Activated CD8-positive, alpha-beta memory T cell treated with anti-CD3 and anti-CD28 coated beads, Interleukin-2, amount 10 ng/mL, durations not matched to agents 7 days and 5 days (primary cell): ENCODE data around the gene LDLRAD4. TPM values are rescaled to one million over a fixed set of nuclear protein-coding genes. Genes with fewer than 3 reads are reported as not detected.

Experiments used
- ATAC-seq: fragments of 150-1000 bp; cut with Tn5 transposase; one replicate; pipeline ENCODE4 v1.10.0; 2021; ENCODE audit warnings: moderate library complexity
- CTCF ChIA-PET: fragments of 350-600 bp; sonication (Branson Sonifier 250); formaldehyde crosslinking; loops from one replicate; lab custom pipeline; 2021; ENCODE audit warnings: antibody characterized with exemption; lab: Charles Lee
- DNase-seq: peaks from one replicate; pipeline ENCODE4 v3.0.0-alpha.2; 2020
- H3K27ac Mint-ChIP-seq: one replicate; pipeline ENCODE4 v1.8.0; 2021; ENCODE audit warnings: mild to moderate bottlenecking, mixed read lengths
- H3K27me3 Mint-ChIP-seq: one replicate; pipeline ENCODE4 v1.8.0; 2021; ENCODE audit warnings: mixed read lengths
- H3K36me3 Mint-ChIP-seq: one replicate; pipeline ENCODE4 v1.8.0; 2021; ENCODE audit warnings: mild to moderate bottlenecking, mixed read lengths
- H3K4me1 Mint-ChIP-seq: one replicate; pipeline ENCODE4 v1.8.0; 2021; ENCODE audit warnings: mixed read lengths
- H3K4me3 Mint-ChIP-seq: one replicate; pipeline ENCODE4 v1.8.0; 2021; ENCODE audit warnings: mild to moderate bottlenecking, moderate library complexity, mixed read lengths
- H3K9me3 Mint-ChIP-seq: one replicate; pipeline ENCODE4 v1.8.0; 2022; ENCODE audit warnings: low read depth, mixed read lengths
- total RNA-seq, 2 experiments: library from RNA; stranded (reverse); gene quantifications; one replicate each; pipeline ENCODE4 v1.2.3, GENCODE V29; 2021

Gene LDLRAD4
- total RNA-seq, 2 experiments from 2014 or later, result 33.9 to 44.5 TPM

DNA sequence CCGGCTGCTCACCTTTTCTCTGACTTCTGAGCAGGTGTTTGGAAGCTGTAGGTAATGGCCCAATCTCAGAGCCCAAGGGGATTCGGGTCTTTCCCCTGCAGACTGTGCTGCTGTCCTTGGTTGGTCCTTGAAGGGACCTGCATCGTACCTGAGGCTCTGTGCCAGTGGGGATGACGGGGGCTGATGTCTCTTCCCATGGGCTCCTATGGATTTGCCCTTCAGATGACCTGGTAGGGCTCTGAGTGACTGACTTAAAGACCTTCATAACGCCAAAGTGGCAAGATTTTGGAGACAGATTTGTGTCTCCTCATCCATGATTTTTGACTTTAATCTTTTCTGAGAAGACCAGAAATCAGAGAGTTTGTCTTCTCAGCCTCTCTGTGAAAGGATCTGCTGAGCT lies 341.7 kb downstream of the LDLRAD4 start:
- peaks cover 50% of the 10 kb centered on the region for H3K4me1 Mint-ChIP-seq
- DNase-seq (peak; percentile 34), ATAC-seq (no peak)
- H3K9me3 Mint-ChIP-seq, result no peaks in the 10 kb centered on the region
- no peak overlapping the region for H3K4me3 Mint-ChIP-seq
- H3K36me3 Mint-ChIP-seq, result no peaks in the 10 kb centered on the region
- H3K27ac Mint-ChIP-seq, result no peak overlapping the region
- H3K27me3 Mint-ChIP-seq, result no peaks in the 10 kb centered on the region
- CTCF ChIA-PET, result interaction anchor here (0.9 to 9.2 kb wide), 4 partner anchors 9 to 70 kb away, joined by 4 to 122 read pairs (median 46); no protein-coding TSS in a partner anchor

- Mint-ChIP-seq H3K27ac (peak overlapping the region; percentile 94), H3K27me3 (no peaks in the 10 kb centered on the region), H3K4me3 (peak overlapping the region; percentile 52), H3K9me3 (no peaks in the 10 kb centered on the region), H3K36me3 (no peaks in the 10 kb centered on the region), H3K4me1 (peaks cover 68% of the 10 kb centered on the region)
- CTCF ChIA-PET, result interaction anchor here (1.2 to 9.2 kb wide), 6 partner anchors 15 to 346 kb away, joined by 3 to 122 read pairs (median 10); no protein-coding TSS in a partner anchor
- peak; percentile 64 for ATAC-seq
- peak; percentile 81 for DNase-seq
Observed at GRCh38 chr18:13562494-13563029, 344.0 kb downstream of the LDLRAD4 start.

DNA sequence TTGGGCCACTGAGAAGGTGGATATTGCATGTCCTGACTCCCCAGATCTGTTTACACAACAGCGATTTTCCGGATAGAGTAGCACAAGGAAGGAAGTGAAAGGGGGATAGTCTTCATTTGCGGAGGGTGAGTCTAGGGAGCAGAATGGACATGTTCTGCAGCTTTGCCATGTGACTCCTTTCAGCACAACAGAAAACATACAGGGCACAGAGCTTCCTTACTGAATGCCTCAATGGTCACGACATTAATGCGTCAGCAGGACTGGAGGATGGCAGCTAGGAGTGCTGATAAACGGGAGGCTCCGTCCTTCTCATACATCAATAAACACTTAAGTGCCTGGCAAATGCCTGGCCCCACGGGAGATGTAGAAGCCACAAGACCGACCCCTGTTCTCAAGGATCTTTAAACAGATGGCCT lies 344.8 kb downstream of the LDLRAD4 start:
- CTCF ChIA-PET, result interaction anchor here (1.2 to 9.2 kb wide), 6 partner anchors 14 to 347 kb away, joined by 3 to 122 read pairs (median 10); no protein-coding TSS in a partner anchor
- DNase-seq, result no peak
- no peak for ATAC-seq
- peak overlapping the region; percentile 94 for H3K27ac Mint-ChIP-seq
- H3K4me1 Mint-ChIP-seq, result peaks cover 72% of the 10 kb centered on the region
- no peaks in the 10 kb centered on the region for H3K27me3 Mint-ChIP-seq
- no peaks in the 10 kb centered on the region for H3K36me3 Mint-ChIP-seq
- H3K4me3 Mint-ChIP-seq, result no peak overlapping the region
- H3K9me3 Mint-ChIP-seq, result no peaks in the 10 kb centered on the region

DNA sequence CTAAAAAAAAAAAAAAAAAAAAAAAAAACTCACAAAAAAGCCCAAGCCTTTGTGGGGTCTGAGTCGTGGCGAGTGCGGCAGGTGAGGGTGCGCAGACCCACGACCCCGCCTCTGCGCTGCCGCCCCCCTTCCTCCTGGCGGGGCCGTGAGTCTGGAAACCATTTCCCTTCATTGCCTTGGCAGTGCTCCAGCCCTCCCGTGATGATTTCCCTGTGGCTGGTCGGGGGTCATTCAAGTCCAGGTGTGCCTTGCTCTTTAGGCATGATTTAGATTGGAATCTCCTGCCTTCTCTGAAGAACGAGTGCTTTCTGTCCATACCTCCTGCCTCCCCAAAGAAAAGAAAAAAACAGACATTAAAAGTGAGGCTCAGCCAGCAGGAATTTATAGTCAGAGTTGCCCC lies 346.0 kb downstream of the LDLRAD4 start:
- H3K27me3 Mint-ChIP-seq, result no peaks in the 10 kb centered on the region
- H3K27ac Mint-ChIP-seq, result peak overlapping the region; percentile 73
- no peaks in the 10 kb centered on the region for H3K36me3 Mint-ChIP-seq
- H3K4me1 Mint-ChIP-seq, result peaks cover 75% of the 10 kb centered on the region
- H3K9me3 Mint-ChIP-seq, result no peaks in the 10 kb centered on the region
- no peak for DNase-seq
- ATAC-seq, result no peak
- H3K4me3 Mint-ChIP-seq, result no peak overlapping the region
- CTCF ChIA-PET, result no interaction called here

- Mint-ChIP-seq H3K27me3 (no peaks in the 10 kb centered on the region), H3K36me3 (no peaks in the 10 kb centered on the region), H3K4me1 (peaks cover 78% of the 10 kb centered on the region), H3K27ac (no peak overlapping the region), H3K4me3 (no peak overlapping the region), H3K9me3 (no peaks in the 10 kb centered on the region)
- no peak for ATAC-seq
- DNase-seq, result no peak
- CTCF ChIA-PET, result interaction anchor here (7.3 kb wide), 1 partner anchor 49 kb away, joined by 68 read pairs; no protein-coding TSS in a partner anchor
Observed at GRCh38 chr18:13565228-13565627, 346.7 kb downstream of the LDLRAD4 start.

- Mint-ChIP-seq H3K4me3 (peak overlapping the region; percentile 67), H3K27me3 (no peaks in the 10 kb centered on the region), H3K36me3 (no peaks in the 10 kb centered on the region), H3K9me3 (no peaks in the 10 kb centered on the region), H3K27ac (peak overlapping the region; percentile 99), H3K4me1 (peaks cover 84% of the 10 kb centered on the region)
- CTCF ChIA-PET, result interaction anchor here (1.1 to 7.3 kb wide), 8 partner anchors 9 to 66 kb away, joined by 3 to 68 read pairs (median 8); no protein-coding TSS in a partner anchor
- ATAC-seq, result peak; percentile 58
- peak; percentile 81 for DNase-seq
Observed at GRCh38 chr18:13566941-13567746, 348.6 kb downstream of the LDLRAD4 start.

DNA sequence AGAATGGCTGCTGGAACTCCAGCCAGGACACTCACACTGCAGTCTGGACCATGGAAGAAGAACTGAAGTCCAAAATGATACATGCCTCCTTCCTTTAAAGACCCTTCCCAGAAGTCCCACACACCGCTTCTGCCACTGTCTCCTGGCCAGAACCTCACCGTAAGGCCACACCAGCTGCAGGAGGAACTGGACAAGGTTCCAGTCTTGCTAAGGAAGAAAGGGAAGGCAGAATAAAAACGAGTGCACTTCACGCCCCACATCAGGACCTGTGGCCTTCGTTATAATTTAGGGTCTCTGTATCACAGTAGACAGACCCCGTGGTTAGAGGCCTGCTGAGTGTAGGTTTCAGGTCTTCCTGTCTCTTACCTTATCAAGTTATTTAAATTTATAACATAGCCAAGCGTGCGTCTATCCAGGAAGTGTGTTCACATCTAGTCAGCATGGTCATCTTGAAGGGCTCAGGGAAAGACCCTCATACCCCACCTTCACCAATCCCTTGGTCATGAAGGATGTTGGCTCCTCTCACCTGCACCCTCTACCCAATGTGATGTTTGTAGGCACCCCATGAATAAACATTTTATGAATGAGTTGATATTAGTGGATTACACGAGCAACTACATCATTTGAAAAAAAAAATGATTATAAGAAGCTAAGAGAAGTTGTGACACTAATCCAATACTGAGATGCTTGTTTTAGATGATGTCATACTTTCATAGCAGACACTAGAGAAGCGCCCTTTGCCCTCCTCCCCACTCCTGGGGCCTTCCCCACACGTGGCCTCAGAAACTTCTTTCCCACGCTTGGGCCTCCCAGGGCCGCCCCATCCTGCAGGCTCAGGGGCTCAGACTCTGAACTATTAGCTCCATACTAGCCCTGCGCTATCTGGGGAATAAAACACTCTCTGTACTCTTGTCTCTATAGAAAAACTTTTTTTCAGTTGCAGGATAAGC lies 350.2 kb downstream of the LDLRAD4 start:
- H3K4me1 Mint-ChIP-seq, result peaks cover 75% of the 10 kb centered on the region
- DNase-seq, result peak; percentile 60
- H3K9me3 Mint-ChIP-seq, result no peaks in the 10 kb centered on the region
- CTCF ChIA-PET, result interaction anchor here (0.6 to 7.3 kb wide), 7 partner anchors 9 to 46 kb away, joined by 3 to 68 read pairs (median 4); no protein-coding TSS in a partner anchor
- peak overlapping the region; percentile 99 for H3K27ac Mint-ChIP-seq
- no peaks in the 10 kb centered on the region for H3K27me3 Mint-ChIP-seq
- H3K4me3 Mint-ChIP-seq, result peak overlapping the region; percentile 6
- H3K36me3 Mint-ChIP-seq, result no peaks in the 10 kb centered on the region
- peak; percentile 37 for ATAC-seq

GRCh38 chr18:13570216-13570615 lies 351.7 kb downstream of the LDLRAD4 start:
- peak overlapping the region; percentile 87 for H3K27ac Mint-ChIP-seq
- H3K36me3 Mint-ChIP-seq, result peaks cover 2% of the 10 kb centered on the region
- H3K4me3 Mint-ChIP-seq, result no peak overlapping the region
- H3K9me3 Mint-ChIP-seq, result no peaks in the 10 kb centered on the region
- no peak for DNase-seq
- H3K4me1 Mint-ChIP-seq, result peaks cover 73% of the 10 kb centered on the region
- H3K27me3 Mint-ChIP-seq, result no peaks in the 10 kb centered on the region
- no peak for ATAC-seq
- CTCF ChIA-PET, result interaction anchor here (1.0 to 7.3 kb wide), 2 partner anchors 39 to 44 kb away, joined by 3 to 68 read pairs; no protein-coding TSS in a partner anchor

DNA sequence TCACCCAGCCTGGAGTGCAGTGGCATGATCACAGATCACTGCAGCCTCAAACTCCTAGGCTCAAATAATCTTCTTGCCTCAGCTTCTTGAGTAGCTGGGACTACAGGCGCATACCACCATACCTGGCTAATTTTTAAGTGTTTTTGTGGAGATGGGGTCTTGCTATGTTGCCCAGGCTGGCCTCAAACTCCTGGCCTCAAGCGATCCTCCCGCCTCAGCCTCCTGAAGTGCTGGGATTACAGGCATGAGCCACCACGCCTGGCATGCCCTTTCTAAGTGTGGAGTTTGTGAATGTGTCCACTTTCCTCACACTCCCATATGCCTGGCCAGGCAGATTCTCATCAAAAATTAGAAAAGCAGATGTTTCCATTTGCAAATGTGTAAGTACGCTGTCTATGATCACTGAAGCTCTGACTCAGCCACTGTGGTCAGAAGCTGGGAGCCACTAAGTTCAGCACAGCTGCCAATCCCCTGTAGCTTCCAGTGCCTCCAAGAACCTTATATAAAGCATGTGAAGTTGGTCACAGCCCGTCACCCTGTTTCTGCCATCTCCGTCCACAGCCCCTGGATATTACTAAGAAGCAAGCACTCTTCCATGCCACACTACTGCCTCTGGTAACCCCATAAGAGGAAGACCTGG lies 352.4 kb downstream of the LDLRAD4 start:
- Mint-ChIP-seq H3K9me3 (no peaks in the 10 kb centered on the region), H3K36me3 (peaks cover 8% of the 10 kb centered on the region), H3K4me3 (peak overlapping the region; percentile 29), H3K4me1 (peaks cover 76% of the 10 kb centered on the region), H3K27ac (peak overlapping the region; percentile 87), H3K27me3 (no peaks in the 10 kb centered on the region)
- peak; percentile 49 for ATAC-seq
- CTCF ChIA-PET, result interaction anchor here (1.2 to 7.3 kb wide), 3 partner anchors 12 to 43 kb away, joined by 3 to 68 read pairs (median 4); no protein-coding TSS in a partner anchor
- DNase-seq, result peak; percentile 68

- peaks cover 75% of the 10 kb centered on the region for H3K4me1 Mint-ChIP-seq
- peaks cover 10% of the 10 kb centered on the region for H3K36me3 Mint-ChIP-seq
- peak; percentile 37 for DNase-seq
- CTCF ChIA-PET, result interaction anchor here (1.2 to 7.3 kb wide), 2 partner anchors 13 to 42 kb away, joined by 3 to 68 read pairs; no protein-coding TSS in a partner anchor
- no peak overlapping the region for H3K27ac Mint-ChIP-seq
- ATAC-seq, result no peak
- H3K9me3 Mint-ChIP-seq, result no peaks in the 10 kb centered on the region
- no peak overlapping the region for H3K4me3 Mint-ChIP-seq
- H3K27me3 Mint-ChIP-seq, result no peaks in the 10 kb centered on the region
Observed at GRCh38 chr18:13572148-13572547, 353.6 kb downstream of the LDLRAD4 start.

DNA sequence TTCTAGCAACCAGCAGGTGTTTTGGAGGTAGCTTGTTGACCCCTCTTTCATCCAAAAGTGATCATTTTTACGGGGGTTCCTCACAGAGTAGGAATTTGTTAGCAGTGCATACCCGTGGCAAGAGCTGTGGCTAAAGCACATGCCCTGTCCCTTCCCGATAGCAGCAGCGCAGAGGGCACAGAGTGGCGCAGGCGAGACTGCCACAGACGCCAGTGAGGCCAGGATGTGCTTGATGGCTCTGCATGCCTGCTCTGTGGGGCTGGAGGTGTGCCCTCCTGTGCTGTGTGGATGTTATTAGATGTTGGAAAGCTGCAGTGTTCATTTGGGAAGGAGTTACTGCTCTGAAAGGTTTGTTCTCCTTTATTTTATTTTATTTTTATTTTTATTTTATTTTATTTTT lies 354.2 kb downstream of the LDLRAD4 start:
- ATAC-seq (no peak), DNase-seq (peak; percentile 25)
- no peak overlapping the region for H3K27ac Mint-ChIP-seq
- H3K36me3 Mint-ChIP-seq, result peaks cover 10% of the 10 kb centered on the region
- H3K4me1 Mint-ChIP-seq, result peaks cover 76% of the 10 kb centered on the region
- H3K4me3 Mint-ChIP-seq, result no peak overlapping the region
- CTCF ChIA-PET, result no interaction called here
- no peaks in the 10 kb centered on the region for H3K27me3 Mint-ChIP-seq
- no peaks in the 10 kb centered on the region for H3K9me3 Mint-ChIP-seq

- CTCF ChIA-PET, result no interaction called here
- H3K9me3 Mint-ChIP-seq, result no peaks in the 10 kb centered on the region
- H3K36me3 Mint-ChIP-seq, result peaks cover 10% of the 10 kb centered on the region
Observed at GRCh38 chr18:13573750-13574149, 355.2 kb downstream of the LDLRAD4 start.

More at GRCh38 chr18:13573750-13574149, 355.2 kb downstream of the LDLRAD4 start:
- Mint-ChIP-seq H3K4me1 (peaks cover 75% of the 10 kb centered on the region), H3K4me3 (no peak overlapping the region), H3K27ac (no peak overlapping the region), H3K27me3 (no peaks in the 10 kb centered on the region)
- DNase-seq, result peak; percentile 19
- ATAC-seq, result no peak
